NCI-H2081 treated with DMSO at 0.1 percent for 48 hours (cell line): ENCODE measurements around the gene ACP3.

ENCODE experiments used
- DNase-seq: peaks from one replicate; lab custom pipeline; 2025; lab: John Stamatoyannopoulos, UW

Gene ACP3

GRCh38 chr3:132407025-132407424, 89.8 kb downstream of the ACP3 start:
- no peak for DNase-seq
